Adrenal gland (tissue), 12 donors: Measurements from ENCODE around the gene CACNA1D. TPM values are rescaled to one million over a fixed set of nuclear protein-coding genes. Genes with fewer than 3 reads are reported as not detected.

Experiments
- DNase-seq, 7 donors: peaks; one replicate each; pipeline ENCODE4 v3.0.0-alpha.2; 2019 to 2020
- H3K27ac ChIP-seq, 5 donors: fragments of 200-600 bp; sonication (generic) in 4 of 5; 1 replicate in 3 of 5; 2 replicates in 2 of 5; pipeline versions ENCODE4 v1.5.1 to v1.8.0; 2016 to 2020; ENCODE audit warnings: mild to moderate bottlenecking in 1 of 5
- H3K27me3 ChIP-seq: fragments of 200-600 bp; 2 replicates; pipeline ENCODE4 v1.8.0; 2021
- H3K36me3 ChIP-seq, 2 donors: fragments of 200-600 bp; replicated peaks in 1 of 2; 1 replicate in 1 of 2; 2 replicates in 1 of 2; pipeline versions ENCODE4 v1.5.1 to v1.8.0; 2018 to 2022
- H3K4me1 ChIP-seq, 2 donors: fragments of 200-600 bp; replicated peaks in 1 of 2; 1 replicate in 1 of 2; 2 replicates in 1 of 2; pipeline versions ENCODE4 v1.5.1 to v1.8.0; 2018 to 2021
- H3K4me3 ChIP-seq, 4 donors: fragments of 200-600 bp; sonication (generic) in 3 of 4; one replicate each; pipeline ENCODE4 v1.5.1; 2016 to 2018
- H3K9me3 ChIP-seq, 3 donors: fragments of 200-600 bp; sonication (generic) in 1 of 3; replicated peaks in 1 of 3; 1 replicate in 2 of 3; 2 replicates in 1 of 3; pipeline versions ENCODE4 v1.5.1 to v1.8.0; 2016 to 2021
- CTCF ChIP-seq, 6 experiments: fragments of 450-650 bp in 4 of 6; fragments of 200-600 bp in 2 of 6; sonication (generic) in 1 of 6; IDR thresholded peaks; 1 replicate in 5 of 6; 2 replicates in 1 of 6; pipeline versions ENCODE4 v1.5.1 to v1.8.0; 2016 to 2021; ENCODE audit warnings: antibody characterized with exemption in 6 of 6, mild to moderate bottlenecking in 2 of 6, moderate library complexity in 1 of 6
- POLR2A ChIP-seq, 2 donors: fragments of 450-650 bp; IDR thresholded peaks; one replicate each; pipeline ENCODE4 v1.6.1; 2017; ENCODE audit warnings: antibody characterized with exemption in 2 of 2, mild to moderate bottlenecking in 2 of 2, moderate library complexity in 1 of 2
- WGBS, 4 donors: extraction: QIAGEN DNeasy Blood & Tissue Kit in 2 of 4; methylation state at CpG; one replicate each; pipeline versions ENCODE4 v1.1.5 to v1.1.7; 2013 to 2017; 5-methylcytosine and 5-hydroxymethylcytosine counted together
- intact Hi-C, 2 donors: fragments of 100-400 bp; cut with DNase I; formaldehyde crosslinking; loops; one replicate each; pipeline versions ENCODE4 v1.14.1 to v1.15.0; 2022 to 2023
- polyA plus RNA-seq, 3 donors: library from polyadenylated mRNA; stranded (reverse); fragments of 200-250 nt in 2 of 3; fragments of 350-450 nt in 1 of 3; fragmentation: Illumina TruSeq in 1 of 3; extraction: RNeasy Lipid Tissue Mini Kit (QIAGEN cat#74804) in 1 of 3; gene quantifications; one replicate each; pipeline ENCODE4 v1.2.3, GENCODE V29; 2013 to 2014
- total RNA-seq, 9 donors: library from RNA; depleted of rRNA in 4 of 9; stranded (reverse); fragments of >200 nt in 4 of 9; fragments of 120-200 nt in 1 of 9; fragmentation: NEBNext Ultra II Directional in 1 of 9; extraction: Animal tissue kit (Norgen Biotek cat#: 25700) in 1 of 9; gene quantifications; one replicate each; pipeline versions ENCODE4 v1.1.0 to v1.2.4, GENCODE V29; 2013 to 2023
- donor health status: healthy with polysubstance abuse.
- donor health status: Bipolar disorder and iron deficiency.
- donor health status: DM: yes; HTN: yes; CAD: no.
- donor health status: DM: no; HTN: no; CAD: no.
- donor health status: DM: no; HTN: no; CAD: no.
- donor health status: DM: yes; HTN: yes; CAD: no.

The CACNA1D gene
- total and polyA plus RNA-seq, 12 donors, result 25.8 to 111 (median 63.0) TPM

GRCh38 chr3:53597136-53597915, 102.9 kb downstream of the CACNA1D start:
- 43 to 71% (median 53%) methylated on average over 4 of the region's 4 CpGs for WGBS, 4 donors
- H3K4me1 ChIP-seq, result peaks cover 14 to 21% of the 10 kb centered on the region in 2 donors
- no peak overlapping the region for H3K4me3 ChIP-seq
- H3K36me3 ChIP-seq, result no peaks in the 10 kb centered on the region
- H3K27ac ChIP-seq, result peak overlapping the region in 3 of 5 donors; percentile 33 to 65 (median 34)
- intact Hi-C loops, result no loop called here
- DNase-seq, result peak in 4 of 7 donors; percentile 12 to 60 (median 27)
- no peaks in the 10 kb centered on the region for H3K9me3 ChIP-seq
- TF ChIP-seq CTCF (IDR thresholded peaks at IDR 0.05) (no peak), POLR2A (IDR thresholded peaks at IDR 0.05) (no peak)
- no peaks in the 10 kb centered on the region for H3K27me3 ChIP-seq

- Histone ChIP-seq H3K4me1 (peaks cover 14 to 21% of the 10 kb centered on the region in 2 donors), H3K27ac (peak overlapping the region in 1 of 5 donors; percentile 1), H3K27me3 (no peaks in the 10 kb centered on the region), H3K9me3 (no peaks in the 10 kb centered on the region), H3K36me3 (no peaks in the 10 kb centered on the region), H3K4me3 (no peak overlapping the region)
- TF ChIP-seq CTCF (IDR thresholded peaks at IDR 0.05), result no peak
- no peak for TF ChIP-seq POLR2A (IDR thresholded peaks at IDR 0.05)
- intact Hi-C loops, result no loop called here
- DNase-seq, result peak in 1 of 7 donors; percentile 36
- 46 to 100% (median 88%) methylated on average over 2 of the region's 2 CpGs for WGBS, 4 donors
Observed at GRCh38 chr3:53599771-53600170, 105.4 kb downstream of the CACNA1D start.

GRCh38 chr3:53602866-53603265, 108.5 kb downstream of the CACNA1D start:
- no peaks in the 10 kb centered on the region for H3K27me3 ChIP-seq
- H3K27ac ChIP-seq, result no peak overlapping the region
- WGBS, 4 donors, result 94 to 95% (median 94%) methylated on average over 6 of the region's 6 CpGs
- no peak overlapping the region for H3K4me3 ChIP-seq
- intact Hi-C loops, result no loop called here
- peaks cover 1 to 6% of the 10 kb centered on the region in 2 donors for H3K4me1 ChIP-seq
- no peak for TF ChIP-seq POLR2A (IDR thresholded peaks at IDR 0.05)
- H3K9me3 ChIP-seq, result no peaks in the 10 kb centered on the region
- H3K36me3 ChIP-seq, result no peaks in the 10 kb centered on the region
- DNase-seq, result peak in 2 of 7 donors; percentile 13 to 28

- Histone ChIP-seq H3K4me3 (no peak overlapping the region), H3K36me3 (no peaks in the 10 kb centered on the region), H3K27ac (no peak overlapping the region), H3K27me3 (no peaks in the 10 kb centered on the region), H3K9me3 (no peaks in the 10 kb centered on the region), H3K4me1 (no peaks in the 10 kb centered on the region)
- intact Hi-C loops, result no loop called here
- peak in 2 of 7 donors; percentile 6 to 41 for DNase-seq
- TF ChIP-seq POLR2A (IDR thresholded peaks at IDR 0.05) (no peak), CTCF (IDR thresholded peaks at IDR 0.05) (no peak)
Observed at GRCh38 chr3:53604232-53604631, 109.8 kb downstream of the CACNA1D start.

GRCh38 chr3:53606793-53607192, 112.4 kb downstream of the CACNA1D start:
- Histone ChIP-seq H3K27me3 (no peaks in the 10 kb centered on the region), H3K27ac (no peak overlapping the region), H3K4me3 (no peak overlapping the region), H3K36me3 (no peaks in the 10 kb centered on the region), H3K9me3 (peaks cover 0 to 4% (median 0%) of the 10 kb centered on the region in 3 donors), H3K4me1 (no peaks in the 10 kb centered on the region)
- no peak for TF ChIP-seq CTCF (IDR thresholded peaks at IDR 0.05)
- no peak for TF ChIP-seq POLR2A (IDR thresholded peaks at IDR 0.05)
- no peak for DNase-seq
- intact Hi-C loops, result no loop called here
- WGBS, 4 donors, result 75 to 88% (median 86%) methylated on average over 1 of the region's 1 CpG
